Measurements from ENCODE around the gene CAMK1D.

The CAMK1D gene

GRCh38 chr10:12406764-12407400 lies 57.5 kb downstream of the CAMK1D start:
- no peaks in the 10 kb centered on the region for H3K4me1 ChIP-seq (ENCODE audit: insufficient read depth, low read length, severe bottlenecking)
- no peaks in the 10 kb centered on the region for H3K79me2 ChIP-seq (ENCODE audit: insufficient read depth, low read length)
- TF ChIP-seq EZH2 (IDR thresholded peaks at IDR 0.05; ENCODE audit: borderline replicate concordance, low read length) (no peak), CTCF (IDR thresholded peaks at IDR 0.05; ENCODE audit: low read length) (no peak)
- H2AFZ ChIP-seq (ENCODE audit: low read length): no peak overlapping the region
- H3K36me3 ChIP-seq (ENCODE audit: insufficient read depth, low read length): no peaks in the 10 kb centered on the region
- H3K4me2 ChIP-seq (ENCODE audit: low read length): no peak overlapping the region
- no peaks in the 10 kb centered on the region for H3K9me2 ChIP-seq (ENCODE audit: low read depth, low read length)
- 0 out of 2 replicates have a peak, but pooled peaks cover 5% of the 10 kb centered on the region for H3K27me3 ChIP-seq (ENCODE audit: insufficient read depth, low read length)
- H4K20me1 ChIP-seq (ENCODE audit: insufficient read depth, low read length): no peaks in the 10 kb centered on the region
- H3K9ac ChIP-seq (ENCODE audit: low read length): no peak overlapping the region
- H3K4me3 ChIP-seq (ENCODE audit: low read depth, low read length, poor library complexity, severe bottlenecking): no peak overlapping the region
- H3K27ac ChIP-seq (ENCODE audit: low read depth, low read length, poor library complexity, severe bottlenecking): no peak overlapping the region
- no peaks in the 10 kb centered on the region for H3K9me3 ChIP-seq (ENCODE audit: low read length)
- H3F3A ChIP-seq (ENCODE audit: insufficient read depth, low read length): no peaks in the 10 kb centered on the region

- no peaks in the 10 kb centered on the region for H3K4me1 ChIP-seq (ENCODE audit: insufficient read depth, low read length, severe bottlenecking)
- H3K27me3 ChIP-seq (ENCODE audit: insufficient read depth, low read length): 0 out of 2 replicates have a peak, but pooled peaks cover 5% of the 10 kb centered on the region
- no peaks in the 10 kb centered on the region for H3K36me3 ChIP-seq (ENCODE audit: insufficient read depth, low read length)
- TF ChIP-seq EZH2 (IDR thresholded peaks at IDR 0.05; ENCODE audit: borderline replicate concordance, low read length) (no peak), CTCF (IDR thresholded peaks at IDR 0.05; ENCODE audit: low read length) (no peak)
- H3K27ac ChIP-seq (ENCODE audit: low read depth, low read length, poor library complexity, severe bottlenecking): no peak overlapping the region
- H3K9me2 ChIP-seq (ENCODE audit: low read depth, low read length): no peaks in the 10 kb centered on the region
- H4K20me1 ChIP-seq (ENCODE audit: insufficient read depth, low read length): no peaks in the 10 kb centered on the region
- no peaks in the 10 kb centered on the region for H3K79me2 ChIP-seq (ENCODE audit: insufficient read depth, low read length)
- H3K4me2 ChIP-seq (ENCODE audit: low read length): no peak overlapping the region
- no peaks in the 10 kb centered on the region for H3K9me3 ChIP-seq (ENCODE audit: low read length)
- H3K9ac ChIP-seq (ENCODE audit: low read length): no peak overlapping the region
- no peak overlapping the region for H2AFZ ChIP-seq (ENCODE audit: low read length)
- no peak overlapping the region for H3K4me3 ChIP-seq (ENCODE audit: low read depth, low read length, poor library complexity, severe bottlenecking)
- no peaks in the 10 kb centered on the region for H3F3A ChIP-seq (ENCODE audit: insufficient read depth, low read length)
These were observed 59.1 kb downstream of the CAMK1D start for GRCh38 chr10:12408472-12408871.

- TF ChIP-seq CTCF (IDR thresholded peaks at IDR 0.05; ENCODE audit: low read length): no peak
- no peak for TF ChIP-seq EZH2 (IDR thresholded peaks at IDR 0.05; ENCODE audit: borderline replicate concordance, low read length)
- no peaks in the 10 kb centered on the region for H3K9me2 ChIP-seq (ENCODE audit: low read depth, low read length)
- no peaks in the 10 kb centered on the region for H3F3A ChIP-seq (ENCODE audit: insufficient read depth, low read length)
- no peak overlapping the region for H3K4me3 ChIP-seq (ENCODE audit: low read depth, low read length, poor library complexity, severe bottlenecking)
- H3K27ac ChIP-seq (ENCODE audit: low read depth, low read length, poor library complexity, severe bottlenecking): no peak overlapping the region
- no peaks in the 10 kb centered on the region for H3K79me2 ChIP-seq (ENCODE audit: insufficient read depth, low read length)
- no peak overlapping the region for H2AFZ ChIP-seq (ENCODE audit: low read length)
- no peaks in the 10 kb centered on the region for H4K20me1 ChIP-seq (ENCODE audit: insufficient read depth, low read length)
- H3K4me2 ChIP-seq (ENCODE audit: low read length): no peak overlapping the region
- no peaks in the 10 kb centered on the region for H3K9me3 ChIP-seq (ENCODE audit: low read length)
- H3K4me1 ChIP-seq (ENCODE audit: insufficient read depth, low read length, severe bottlenecking): no peaks in the 10 kb centered on the region
- no peak overlapping the region for H3K9ac ChIP-seq (ENCODE audit: low read length)
- H3K36me3 ChIP-seq (ENCODE audit: insufficient read depth, low read length): no peaks in the 10 kb centered on the region
- 0 out of 2 replicates have a peak, but pooled peaks cover 5% of the 10 kb centered on the region for H3K27me3 ChIP-seq (ENCODE audit: insufficient read depth, low read length)
These were observed 59.8 kb downstream of the CAMK1D start for GRCh38 chr10:12409161-12409560.
